ENCODE results near the gene ZNF559.
"Not testable (repeated sequence)": the region's sequence is repeated elsewhere in the genome, so short reads cannot be mapped to it uniquely, and the experiment has no call there.

Gene ZNF559

GRCh38 chr19:9323919-9324583 lies at the start of gene ZNF559:
TSS of gene ZNF559 (plus strand) at chr19:9324179. CDS start at chr19:9338550, 14,371 bp downstream.
- peak; percentile 94 to 97 for DNase-seq

- DNase-seq = peak in 1 of 2 donors; percentile 14
These were observed 40.5 kb upstream of the ZNF559 start for GRCh38 chr19:9283485-9283884.

GRCh38 chr19:9289231-9289884 lies 34.6 kb upstream of the ZNF559 start:
- no peak for DNase-seq

GRCh38 chr19:9295411-9295849 lies 28.5 kb upstream of the ZNF559 start:
- no peak for DNase-seq

GRCh38 chr19:9296336-9296735 lies 27.6 kb upstream of the ZNF559 start:
- DNase-seq = no peak

GRCh38 chr19:9306443-9306842 lies 17.5 kb upstream of the ZNF559 start:
- DNase-seq = no peak

- no peak for DNase-seq
These were observed 15.7 kb upstream of the ZNF559 start for GRCh38 chr19:9308091-9308770.

- DNase-seq = peak; percentile 99 to 100
These were observed 14.6 kb upstream of the ZNF559 start, which contains the start of gene ZNF699 for GRCh38 chr19:9309139-9309973. TSS of gene ZNF699 (minus strand) at chr19:9309838. CDS start at chr19:9305119, 4,719 bp downstream.

- peak in 1 of 2 donors; percentile 87 for DNase-seq
These were observed 14.0 kb upstream of the ZNF559 start for GRCh38 chr19:9309974-9310446.

- no peak for DNase-seq
These were observed 10.2 kb upstream of the ZNF559 start for GRCh38 chr19:9313756-9314155.

GRCh38 chr19:9321338-9321737 lies 2.6 kb upstream of the ZNF559 start:
- DNase-seq = no peak

- not testable (repeated sequence) for DNase-seq
These were observed 2.2 kb upstream of the ZNF559 start for GRCh38 chr19:9321756-9322155.

GRCh38 chr19:9322201-9322600 lies 1.8 kb upstream of the ZNF559 start:
- DNase-seq = not testable (repeated sequence)

GRCh38 chr19:9323557-9323918 lies 441 bp upstream of the ZNF559 start:
- DNase-seq = no peak

- no peak for DNase-seq
These were observed 594 bp downstream of the ZNF559 start for GRCh38 chr19:9324584-9324962.

GRCh38 chr19:9329999-9330398 lies 6.0 kb downstream of the ZNF559 start:
- DNase-seq = no peak

GRCh38 chr19:9342610-9343304 lies 18.8 kb downstream of the ZNF559 start:
- DNase-seq = no peak

- no peak for DNase-seq
These were observed 21.0 kb downstream of the ZNF559 start for GRCh38 chr19:9345005-9345404.

- no peak for DNase-seq
These were observed 24.3 kb downstream of the ZNF559 start for GRCh38 chr19:9348253-9348652.

- DNase-seq = no peak
These were observed 24.7 kb downstream of the ZNF559 start for GRCh38 chr19:9348671-9349070.

- no peak for DNase-seq
These were observed 28.5 kb downstream of the ZNF559 start for GRCh38 chr19:9352505-9352904.

- no peak for DNase-seq
These were observed 29.0 kb downstream of the ZNF559 start for GRCh38 chr19:9353011-9353410.
